GM13976 (cell line): ENCODE measurements around the gene MEIKIN.

Experiments used
- DNase-seq: peaks from one replicate; pipeline ENCODE4 v3.0.0; 2012; ENCODE audit warnings: low spot score
- CTCF ChIP-seq: IDR thresholded peaks from 2 replicates; pipeline ENCODE4 v1.5.1; 2012; ENCODE audit warnings: borderline replicate concordance, mild to moderate bottlenecking; ENCODE audit not compliant: insufficient read depth; ENCODE audit errors: extremely low read depth, missing control alignments, control extremely low read depth
- in situ Hi-C: fragments of 300-500 bp; cut with MboI; formaldehyde crosslinking; loops from one replicate; pipeline ENCODE4 v1.12.0; 2022; ENCODE audit warnings: low sequenced_read_pairs, mixed read lengths, inconsistent platforms; ENCODE audit not compliant: unreplicated experiment

Gene MEIKIN

DNA sequence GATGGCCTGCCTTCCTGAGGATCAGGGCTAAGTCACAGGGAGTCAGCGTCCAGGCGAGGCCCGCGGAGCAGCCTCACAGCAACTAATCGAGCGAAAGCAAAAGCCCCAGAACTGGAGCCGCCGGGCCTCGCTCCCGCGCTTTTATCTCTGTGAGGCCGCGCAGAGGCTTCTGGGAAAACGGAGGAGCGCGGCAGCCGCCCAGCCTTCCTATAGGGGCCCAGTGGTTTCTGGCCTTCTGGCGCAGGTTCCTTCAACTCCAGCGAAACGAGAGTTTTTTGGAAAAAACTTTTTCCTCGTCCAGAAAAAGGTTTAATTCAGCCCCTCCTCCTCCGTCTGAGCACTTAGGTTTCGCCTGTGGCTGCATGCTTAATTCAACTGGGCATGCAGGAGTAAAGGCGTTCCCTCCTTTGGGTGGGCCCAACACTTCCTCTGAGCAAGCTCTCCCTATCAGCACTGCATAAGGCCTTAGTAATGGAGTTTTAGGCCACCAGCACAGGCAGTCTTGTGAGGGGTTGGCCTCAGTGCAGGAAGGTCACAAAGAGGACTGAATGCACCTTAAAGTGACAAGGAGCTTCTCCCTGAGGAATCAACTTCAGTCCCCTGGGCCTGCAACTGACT lies at the start of gene MEIKIN:
Gene MEIKIN, minus strand, starts transcription at position 113 of the 618 bp plus-strand sequence. CDS start 158 bp downstream, outside the sequence.
- in situ Hi-C loops: no loop called here
- no peak for DNase-seq
- no peak for TF ChIP-seq CTCF

DNA sequence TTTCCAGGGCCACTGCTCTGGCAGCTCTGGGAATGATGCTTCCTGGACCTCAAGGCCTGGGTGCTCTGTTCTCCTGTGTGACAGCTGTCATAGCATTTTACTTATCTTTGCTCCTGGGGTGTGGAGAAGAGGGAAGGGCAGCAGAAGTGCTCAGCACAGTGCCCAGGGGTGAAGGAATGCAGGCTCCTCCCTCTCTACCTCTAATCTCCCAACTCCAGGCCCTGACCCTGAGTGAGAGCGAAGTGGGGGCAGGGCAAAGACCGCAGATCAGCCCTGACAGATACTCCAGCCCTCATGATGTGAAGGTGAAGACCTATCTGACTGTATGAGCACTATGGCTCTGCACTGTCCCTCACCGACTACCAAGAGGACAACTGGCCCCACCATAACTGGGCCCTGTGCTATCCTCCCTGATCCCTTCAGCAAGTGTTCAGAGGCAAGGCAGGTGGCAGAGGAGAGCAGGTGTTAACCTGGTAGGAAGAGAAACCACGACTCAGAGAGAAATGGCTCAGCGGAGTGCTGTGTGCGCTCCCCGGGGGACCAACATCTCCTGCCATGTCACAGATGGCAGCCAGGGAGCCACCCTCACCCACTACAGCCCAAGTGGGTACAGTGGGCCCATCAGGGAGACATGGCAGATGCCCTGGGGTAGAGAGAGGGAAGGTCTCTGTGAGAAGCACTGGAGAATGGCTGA lies 49.2 kb upstream of the MEIKIN start:
- in situ Hi-C loops: no loop called here
- no peak for TF ChIP-seq CTCF
- no peak for DNase-seq

DNA sequence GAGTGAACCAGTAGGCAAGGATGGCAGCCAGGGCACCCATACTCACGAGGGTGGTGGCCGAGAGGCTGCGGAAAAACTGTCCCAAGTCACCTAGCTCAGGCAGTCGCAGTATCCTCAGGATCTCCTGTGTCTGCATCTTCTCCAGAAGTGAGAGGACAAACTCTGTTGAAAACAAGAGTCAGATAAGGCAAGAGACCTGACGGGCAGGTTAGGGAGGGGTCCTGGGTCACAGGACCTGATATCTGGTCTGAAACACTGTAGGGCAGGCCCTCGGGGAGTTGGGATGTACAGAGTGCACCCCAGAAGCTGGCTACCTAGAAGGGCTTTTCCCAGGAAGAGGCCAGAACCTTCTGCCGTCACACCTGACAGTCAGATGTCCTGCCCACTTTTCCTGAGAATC lies 48.6 kb upstream of the MEIKIN start:
- TF ChIP-seq CTCF: no peak
- no peak for DNase-seq
- in situ Hi-C loops: no loop called here

- in situ Hi-C loops: no loop called here
- DNase-seq: no peak
- no peak for TF ChIP-seq CTCF
These were observed 48.2 kb upstream of the MEIKIN start for GRCh38 chr5:131993676-131994075.

DNA sequence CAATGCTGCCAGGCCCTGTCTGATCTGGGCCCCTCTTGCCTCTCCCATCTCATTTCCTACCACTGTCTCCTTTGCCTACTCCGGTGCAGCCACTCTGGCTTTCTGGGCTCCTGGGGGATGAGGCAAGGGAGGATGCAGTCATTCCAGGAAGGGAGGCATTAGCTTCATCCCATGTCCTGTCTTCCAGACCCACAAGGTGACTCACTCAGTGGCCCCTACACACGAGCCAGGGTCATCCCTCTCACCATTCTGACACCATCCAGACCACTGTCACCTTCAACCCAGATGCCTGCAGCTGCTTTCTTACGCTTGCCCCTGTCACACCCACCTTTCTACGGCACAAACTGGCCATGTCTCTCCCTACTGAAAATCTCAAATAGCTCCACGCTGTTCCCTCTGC lies 46.9 kb upstream of the MEIKIN start:
- in situ Hi-C loops: no loop called here
- no peak for DNase-seq
- no peak for TF ChIP-seq CTCF

DNA sequence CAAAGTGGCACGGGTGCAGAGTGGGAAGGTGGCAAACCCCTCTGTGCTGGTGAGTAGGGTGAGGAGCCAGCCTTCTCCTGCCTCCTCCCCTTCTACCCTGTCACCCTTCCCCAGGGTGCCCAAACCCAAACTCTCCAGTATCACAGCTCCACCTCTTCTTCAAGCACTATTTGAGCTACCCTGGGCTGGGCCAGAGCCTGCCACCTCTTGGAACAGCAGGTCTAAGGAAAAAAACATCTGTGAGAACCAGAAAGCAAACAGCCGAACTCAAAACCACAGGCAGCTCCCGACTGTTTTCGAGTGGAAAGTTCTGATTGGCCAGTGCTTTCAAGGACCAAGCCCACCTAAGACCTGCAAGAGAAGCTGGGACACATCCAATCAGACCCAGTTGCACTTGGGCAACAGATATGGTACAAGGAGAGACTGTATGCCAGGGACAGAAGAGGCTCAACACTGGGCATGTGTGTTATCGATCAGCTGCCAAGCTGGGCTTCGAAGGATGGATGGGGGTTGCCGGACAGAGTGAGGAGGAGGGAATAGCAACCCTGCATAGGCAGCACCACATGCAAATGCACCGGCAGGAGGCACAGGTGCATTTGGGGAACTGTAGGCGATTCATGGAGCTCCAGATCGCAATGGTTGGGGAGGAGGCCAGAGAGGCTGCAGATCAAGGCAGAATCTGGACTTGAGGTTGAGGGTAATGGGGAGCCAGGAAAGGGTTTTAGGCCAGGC lies 46.3 kb upstream of the MEIKIN start:
- TF ChIP-seq CTCF: no peak
- in situ Hi-C loops: no loop called here
- no peak for DNase-seq
